GOT3 (cell line): ENCODE data around the gene SPEG.

Experiments used
- DNase-seq: peaks from one replicate; lab custom pipeline; 2025; ENCODE audit warnings: mixed read lengths; lab: John Stamatoyannopoulos, UW

The SPEG gene

DNA sequence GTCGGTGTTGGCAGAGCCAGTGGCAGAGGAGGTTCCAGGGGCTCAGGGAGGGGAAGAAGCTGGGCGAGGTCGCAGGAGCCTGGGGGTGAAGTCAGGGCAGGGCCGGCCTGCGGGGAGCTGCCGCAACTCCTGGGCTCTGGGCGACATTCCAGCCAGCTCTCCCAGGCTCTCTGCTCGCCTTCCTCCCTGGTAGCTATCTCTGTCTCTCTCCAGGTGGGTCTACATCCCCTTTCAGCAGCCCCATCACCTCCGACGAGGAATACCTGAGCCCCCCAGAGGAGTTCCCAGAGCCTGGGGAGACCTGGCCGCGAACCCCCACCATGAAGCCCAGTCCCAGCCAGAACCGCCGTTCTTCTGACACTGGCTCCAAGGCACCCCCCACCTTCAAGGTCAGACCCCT is 27.0 kb downstream of the SPEG start:
- no peak for DNase-seq

DNA sequence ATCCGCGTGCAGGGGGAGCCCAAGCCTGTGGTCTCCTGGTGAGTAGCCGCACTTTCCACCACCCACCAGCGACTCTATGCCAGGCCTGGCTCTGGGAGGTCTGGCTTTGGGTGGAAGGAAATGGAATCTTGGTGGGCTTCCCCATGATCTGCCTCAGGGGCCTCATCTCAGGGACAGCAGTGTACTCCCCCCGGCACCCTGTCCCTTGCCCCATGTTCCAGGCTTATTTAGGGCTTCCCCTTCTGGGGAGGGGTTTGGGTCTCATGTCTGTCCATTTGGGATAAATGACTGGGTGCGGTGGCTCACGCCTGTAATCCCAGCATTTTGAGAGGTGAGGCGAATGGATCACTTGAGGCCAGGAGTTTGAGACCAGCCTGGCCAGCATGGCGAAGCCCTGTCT is 27.7 kb downstream of the SPEG start:
- no peak for DNase-seq

DNA sequence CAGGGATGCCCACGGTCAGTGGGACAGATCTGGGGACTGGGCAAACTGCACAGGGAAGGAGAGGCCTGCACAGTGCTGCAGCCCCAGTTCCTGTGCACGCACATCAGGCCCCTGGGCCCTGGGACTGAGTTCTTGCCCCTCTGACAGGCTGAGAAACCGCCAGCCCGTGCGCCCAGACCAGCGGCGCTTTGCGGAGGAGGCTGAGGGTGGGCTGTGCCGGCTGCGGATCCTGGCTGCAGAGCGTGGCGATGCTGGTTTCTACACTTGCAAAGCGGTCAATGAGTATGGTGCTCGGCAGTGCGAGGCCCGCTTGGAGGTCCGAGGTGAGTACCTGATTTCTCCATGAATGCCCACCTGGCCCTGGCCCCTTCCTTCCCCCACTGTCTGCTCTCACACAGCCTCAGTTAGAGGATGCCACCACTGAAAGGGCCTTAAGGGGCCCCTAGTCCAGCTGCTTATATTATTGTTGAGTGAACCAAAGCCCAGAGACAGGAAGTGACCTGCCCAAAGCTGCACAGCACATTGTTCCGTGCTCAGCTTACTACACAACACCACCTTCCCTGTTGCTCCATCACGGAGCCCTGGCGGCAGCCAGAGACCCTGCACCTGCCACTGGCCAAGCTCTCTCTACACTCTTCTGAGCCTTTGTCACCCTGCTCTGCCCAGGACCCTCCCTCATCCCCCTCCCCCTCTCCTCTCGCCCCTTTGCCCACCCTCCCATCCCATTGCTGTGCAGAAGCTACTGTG is 29.8 kb downstream of the SPEG start:
- no peak for DNase-seq

DNA sequence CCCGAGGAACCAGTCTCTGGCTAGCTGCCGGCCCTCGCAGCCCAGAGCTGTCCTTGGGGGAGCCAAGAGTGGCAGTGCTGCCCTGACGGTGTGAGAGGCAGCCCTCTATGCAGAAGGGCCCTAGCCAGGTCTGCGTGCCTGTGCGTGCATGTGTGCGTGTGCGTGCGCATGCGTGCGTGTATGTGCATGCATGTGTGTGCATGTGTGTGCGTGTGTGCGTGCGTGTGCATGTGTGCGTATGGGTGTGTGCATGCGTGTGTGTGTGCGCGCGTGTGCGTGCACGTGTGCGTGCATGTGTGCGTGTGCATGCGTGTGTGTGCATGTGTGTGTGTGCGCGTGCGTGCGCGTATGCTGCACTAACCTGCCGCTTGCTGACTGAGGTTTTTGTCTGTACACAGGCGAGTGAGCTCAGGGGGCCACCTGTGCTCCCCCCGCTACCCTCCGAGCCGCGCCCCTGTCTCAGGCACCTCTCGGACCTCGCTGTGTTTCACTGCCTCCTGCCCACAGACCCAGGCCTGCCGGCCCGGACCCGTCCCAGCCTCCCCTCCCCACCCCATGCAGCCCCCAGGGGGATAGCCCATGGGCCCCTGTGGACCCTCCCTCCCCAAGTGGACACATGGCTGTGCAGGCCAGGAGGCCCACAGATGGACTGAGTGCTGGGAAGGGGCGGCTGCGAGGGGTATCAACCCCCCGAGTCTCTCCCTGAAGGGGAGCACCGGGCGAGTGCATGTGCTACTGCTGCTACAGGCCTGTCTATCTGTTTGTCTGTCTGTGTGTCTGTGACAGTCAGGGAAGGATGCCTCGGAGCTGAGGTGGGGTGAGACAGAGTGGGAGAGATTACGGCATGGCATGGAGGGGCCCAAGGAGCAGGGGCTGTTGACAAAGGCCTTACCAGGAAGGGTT is 31.3 kb downstream of the SPEG start:
- no peak for DNase-seq

DNA sequence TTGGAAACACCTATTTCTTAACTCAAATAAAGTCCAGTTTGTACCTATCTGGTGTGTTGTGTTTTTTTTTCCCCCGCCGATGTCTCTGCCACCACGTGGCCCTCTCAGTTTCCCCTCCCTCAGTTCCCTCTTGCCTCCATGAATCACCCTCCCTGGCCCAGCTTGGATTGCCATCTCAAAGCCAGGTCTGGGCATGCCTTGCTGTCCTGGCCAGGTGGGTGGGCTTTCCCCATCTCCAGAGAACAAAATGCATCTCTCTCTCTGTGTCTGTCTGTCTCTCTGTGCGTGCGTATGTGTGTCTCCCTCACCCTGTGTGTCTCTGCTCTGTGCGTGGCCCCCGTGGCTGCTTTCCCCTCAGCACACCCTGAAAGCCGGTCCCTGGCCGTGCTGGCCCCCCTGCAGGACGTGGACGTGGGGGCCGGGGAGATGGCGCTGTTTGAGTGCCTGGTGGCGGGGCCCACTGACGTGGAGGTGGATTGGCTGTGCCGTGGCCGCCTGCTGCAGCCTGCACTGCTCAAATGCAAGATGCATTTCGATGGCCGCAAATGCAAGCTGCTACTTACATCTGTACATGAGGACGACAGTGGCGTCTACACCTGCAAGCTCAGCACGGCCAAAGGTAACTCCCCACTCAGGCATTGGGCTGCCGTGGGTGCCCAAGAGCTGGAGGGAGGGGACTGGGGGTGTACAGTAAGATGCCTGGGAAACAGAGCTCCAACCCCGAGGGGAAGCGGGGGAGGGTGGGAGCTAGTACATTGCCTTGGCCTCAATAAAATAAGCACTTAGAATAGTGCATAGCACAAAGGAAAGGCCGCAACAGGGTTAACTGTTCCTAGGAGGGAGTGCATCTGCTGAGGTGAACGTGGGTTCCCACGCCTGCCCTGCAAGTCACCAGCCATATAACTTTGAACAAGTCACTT is 32.4 kb downstream of the SPEG start:
- DNase-seq: no peak

DNA sequence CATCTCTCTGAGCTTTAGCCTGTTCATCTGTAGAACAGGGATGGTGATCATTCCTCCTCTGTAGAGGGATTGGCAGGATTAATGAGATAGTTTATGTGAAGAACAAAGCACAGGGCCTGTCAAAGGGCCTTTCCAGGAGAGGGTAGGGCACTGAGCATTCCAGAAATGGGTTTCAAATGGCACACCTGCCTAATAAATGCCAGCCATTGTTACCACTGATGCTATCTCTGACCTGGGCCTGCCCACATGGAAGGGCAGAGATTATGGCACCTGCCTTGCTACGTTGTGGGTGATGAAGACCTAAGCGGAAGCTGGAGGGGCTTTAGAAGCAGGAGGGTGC is 33.1 kb downstream of the SPEG start:
- no peak for DNase-seq

DNA sequence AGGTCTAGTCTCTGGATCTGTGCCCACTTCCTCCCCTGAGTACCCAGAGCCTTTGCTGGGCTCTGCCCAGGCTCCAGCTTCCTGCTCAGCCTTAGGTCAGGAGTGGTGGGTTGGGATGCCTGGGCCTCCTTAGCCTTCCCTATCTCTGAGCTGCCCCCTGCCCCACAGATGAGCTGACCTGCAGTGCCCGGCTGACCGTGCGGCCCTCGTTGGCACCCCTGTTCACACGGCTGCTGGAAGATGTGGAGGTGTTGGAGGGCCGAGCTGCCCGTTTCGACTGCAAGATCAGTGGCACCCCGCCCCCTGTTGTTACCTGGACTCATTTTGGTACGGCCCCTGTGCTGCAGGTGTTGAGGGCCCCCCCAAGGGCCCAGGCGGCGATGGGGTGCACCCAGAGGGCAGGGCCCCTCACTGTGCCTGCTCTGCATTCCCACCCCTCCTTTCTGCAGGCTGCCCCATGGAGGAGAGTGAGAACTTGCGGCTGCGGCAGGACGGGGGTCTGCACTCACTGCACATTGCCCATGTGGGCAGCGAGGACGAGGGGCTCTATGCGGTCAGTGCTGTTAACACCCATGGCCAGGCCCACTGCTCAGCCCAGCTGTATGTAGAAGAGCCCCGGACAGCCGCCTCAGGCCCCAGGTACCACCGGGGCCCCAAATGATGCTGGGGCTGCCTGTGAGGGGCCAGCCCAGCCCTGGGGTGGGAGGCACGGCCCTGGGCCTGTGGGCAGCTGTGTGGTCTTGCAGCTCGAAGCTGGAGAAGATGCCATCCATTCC is 34.0 kb downstream of the SPEG start:
- no peak for DNase-seq

DNA sequence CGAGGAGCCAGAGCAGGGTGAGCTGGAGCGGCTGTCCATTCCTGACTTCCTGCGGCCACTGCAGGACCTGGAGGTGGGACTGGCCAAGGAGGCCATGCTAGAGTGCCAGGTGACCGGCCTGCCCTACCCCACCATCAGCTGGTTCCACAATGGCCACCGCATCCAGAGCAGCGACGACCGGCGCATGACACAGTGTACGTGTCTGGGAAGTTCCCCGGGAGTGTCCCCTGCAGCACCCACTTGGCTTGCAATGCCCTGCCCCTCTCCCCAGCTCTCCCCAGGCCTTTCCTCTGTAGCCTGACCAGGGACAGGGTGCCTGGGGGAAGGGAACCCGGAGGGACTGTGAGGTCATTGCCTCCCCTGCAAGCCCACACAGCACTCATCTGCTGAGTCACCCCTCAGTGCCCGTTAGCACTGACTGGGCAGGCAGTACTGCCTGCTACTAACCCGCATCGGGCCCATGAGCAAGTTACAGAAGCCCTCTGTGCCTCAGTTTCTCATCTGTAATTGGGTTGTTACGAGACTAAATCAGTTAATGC is 34.6 kb downstream of the SPEG start:
- no peak for DNase-seq

DNA sequence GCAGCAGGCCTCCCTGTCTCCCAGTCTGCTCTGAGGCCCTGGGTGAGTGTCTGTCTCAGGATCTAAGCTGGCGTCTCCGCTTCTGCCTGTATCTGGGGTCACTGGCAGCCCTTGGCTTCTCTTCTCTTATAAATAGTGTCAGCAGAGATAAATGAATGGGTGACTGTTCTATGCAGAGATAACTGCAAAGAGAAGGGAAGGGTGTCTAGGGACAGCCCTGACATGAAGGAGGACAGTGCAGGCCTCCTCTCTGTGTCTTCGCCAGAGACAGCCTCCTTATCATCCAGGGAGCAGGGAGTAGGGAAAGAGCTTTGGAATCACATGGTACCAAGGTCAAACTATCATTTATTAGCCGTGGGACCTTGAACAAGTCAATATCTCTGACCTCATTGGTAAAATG is 35.8 kb downstream of the SPEG start:
- no peak for DNase-seq

DNA sequence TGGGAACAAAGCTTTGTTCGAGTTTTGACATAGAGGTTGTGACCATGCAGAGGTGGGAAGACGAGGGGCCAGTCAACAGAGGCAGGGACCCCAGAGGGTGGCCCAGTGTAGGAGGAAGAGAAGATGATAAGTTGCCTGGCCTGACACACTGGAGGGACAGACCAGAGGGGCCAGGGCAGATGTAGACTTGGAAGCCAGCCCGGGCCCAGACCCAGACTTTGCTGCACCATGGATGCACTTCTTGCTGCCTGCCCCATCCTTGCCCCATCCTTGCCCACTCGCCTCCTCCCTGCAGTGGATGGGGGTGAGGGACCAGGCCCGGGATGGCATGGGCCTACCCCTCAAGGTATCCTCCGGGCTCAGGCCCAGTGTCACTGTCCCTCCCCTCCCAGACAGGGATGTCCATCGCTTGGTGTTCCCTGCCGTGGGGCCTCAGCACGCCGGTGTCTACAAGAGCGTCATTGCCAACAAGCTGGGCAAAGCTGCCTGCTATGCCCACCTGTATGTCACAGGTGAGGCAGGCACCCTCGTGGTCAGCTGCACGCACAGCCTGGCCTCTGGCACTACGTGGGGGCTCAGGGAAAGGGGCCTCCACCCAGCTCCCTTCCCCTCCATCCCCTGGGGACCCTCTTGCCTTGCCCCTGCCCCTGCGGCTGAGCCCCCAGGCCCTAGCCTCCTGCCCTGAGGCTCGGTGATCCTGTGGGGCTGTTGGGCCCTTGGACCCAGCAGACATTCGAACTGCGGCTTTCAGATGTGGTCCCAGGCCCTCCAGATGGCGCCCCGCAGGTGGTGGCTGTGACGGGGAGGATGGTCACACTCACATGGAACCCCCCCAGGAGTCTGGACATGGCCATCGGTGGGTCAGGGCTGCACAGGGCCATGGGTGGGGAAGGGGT is 37.1 kb downstream of the SPEG start:
- no peak for DNase-seq

DNA sequence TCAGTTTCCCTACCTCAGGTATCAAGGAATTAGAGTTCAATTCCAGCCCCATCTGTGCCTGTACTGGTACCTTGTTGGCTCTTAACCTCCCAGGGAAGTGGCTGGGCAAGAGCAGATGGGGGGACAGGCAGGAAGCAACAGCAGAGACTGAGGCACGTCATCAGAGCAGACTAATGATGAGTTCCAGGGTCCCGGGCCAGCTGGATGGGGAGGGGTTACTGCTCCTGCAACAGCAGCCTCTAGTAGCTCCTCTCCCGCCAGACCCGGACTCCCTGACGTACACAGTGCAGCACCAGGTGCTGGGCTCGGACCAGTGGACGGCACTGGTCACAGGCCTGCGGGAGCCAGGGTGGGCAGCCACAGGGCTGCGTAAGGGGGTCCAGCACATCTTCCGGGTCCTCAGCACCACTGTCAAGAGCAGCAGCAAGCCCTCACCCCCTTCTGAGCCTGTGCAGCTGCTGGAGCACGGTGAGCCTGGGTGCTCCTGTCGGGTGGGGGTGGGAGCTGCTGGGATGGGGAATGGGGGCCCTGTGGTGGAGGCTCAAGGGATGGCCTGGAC is 38.1 kb downstream of the SPEG start:
- no peak for DNase-seq

DNA sequence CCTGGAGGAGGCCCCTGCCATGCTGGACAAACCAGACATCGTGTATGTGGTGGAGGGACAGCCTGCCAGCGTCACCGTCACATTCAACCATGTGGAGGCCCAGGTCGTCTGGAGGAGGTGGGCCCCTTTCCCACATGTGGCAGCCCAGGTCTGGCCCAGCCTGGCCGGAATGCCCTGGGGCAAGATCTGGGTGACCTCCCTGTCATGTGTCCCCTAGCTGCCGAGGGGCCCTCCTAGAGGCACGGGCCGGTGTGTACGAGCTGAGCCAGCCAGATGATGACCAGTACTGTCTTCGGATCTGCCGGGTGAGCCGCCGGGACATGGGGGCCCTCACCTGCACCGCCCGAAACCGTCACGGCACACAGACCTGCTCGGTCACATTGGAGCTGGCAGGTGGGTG is 38.9 kb downstream of the SPEG start:
- DNase-seq: no peak

DNA sequence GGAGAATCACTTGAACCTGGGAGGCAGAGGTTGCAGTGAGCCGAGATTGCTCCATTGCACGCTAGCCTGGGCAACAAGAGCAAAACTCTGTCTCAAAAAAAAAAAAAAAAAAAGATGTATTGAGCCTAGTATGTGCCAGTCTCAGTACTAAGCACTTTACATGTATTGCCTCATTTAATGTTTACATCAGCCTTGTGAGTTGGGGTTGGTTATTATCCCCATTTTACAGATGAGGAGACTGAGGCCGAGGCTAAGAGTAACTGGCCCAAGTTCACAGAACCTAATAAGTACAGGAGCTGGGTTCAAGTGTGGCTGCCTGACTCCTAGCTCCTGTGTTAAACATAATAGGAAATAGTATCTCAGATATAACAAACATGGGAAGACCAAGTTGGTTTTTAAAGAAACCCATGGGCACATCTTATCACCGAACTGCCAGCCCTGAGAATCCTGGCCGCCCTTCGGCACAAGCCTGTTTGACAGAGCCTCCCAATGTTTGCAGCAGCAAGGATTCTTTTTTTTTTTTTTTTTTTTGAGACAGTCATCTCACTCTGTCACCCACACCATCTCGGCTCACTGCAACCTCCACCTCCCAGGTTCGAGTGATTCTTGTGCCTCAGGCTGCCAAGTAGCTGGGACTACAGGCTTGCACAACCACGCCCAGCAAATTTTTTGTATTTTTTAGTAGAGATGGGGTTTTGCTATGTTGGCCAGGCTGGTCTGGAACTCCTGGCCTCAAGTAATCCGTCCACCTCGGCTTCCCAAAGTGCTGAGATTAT is 39.8 kb downstream of the SPEG start:
- DNase-seq: no peak

DNA sequence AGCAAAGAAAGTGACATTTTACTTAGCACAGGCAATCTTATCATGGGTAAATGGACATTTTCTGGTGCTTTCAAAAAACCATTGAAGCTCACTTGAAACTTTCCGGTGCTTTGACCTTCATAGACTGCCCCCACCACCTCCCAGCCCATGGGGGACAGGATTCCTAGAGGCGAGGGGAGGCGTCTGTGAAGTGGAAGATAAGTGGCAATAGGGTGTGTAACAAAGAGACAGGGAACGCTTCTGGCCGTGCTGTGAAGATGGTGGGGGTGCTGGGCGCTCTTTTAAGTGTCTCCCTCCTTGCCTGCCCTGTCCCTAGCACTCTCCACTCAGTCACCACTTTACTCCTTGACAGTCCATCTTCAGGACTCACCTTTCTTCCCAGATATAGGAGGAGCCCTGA is 40.6 kb downstream of the SPEG start:
- no peak for DNase-seq

DNA sequence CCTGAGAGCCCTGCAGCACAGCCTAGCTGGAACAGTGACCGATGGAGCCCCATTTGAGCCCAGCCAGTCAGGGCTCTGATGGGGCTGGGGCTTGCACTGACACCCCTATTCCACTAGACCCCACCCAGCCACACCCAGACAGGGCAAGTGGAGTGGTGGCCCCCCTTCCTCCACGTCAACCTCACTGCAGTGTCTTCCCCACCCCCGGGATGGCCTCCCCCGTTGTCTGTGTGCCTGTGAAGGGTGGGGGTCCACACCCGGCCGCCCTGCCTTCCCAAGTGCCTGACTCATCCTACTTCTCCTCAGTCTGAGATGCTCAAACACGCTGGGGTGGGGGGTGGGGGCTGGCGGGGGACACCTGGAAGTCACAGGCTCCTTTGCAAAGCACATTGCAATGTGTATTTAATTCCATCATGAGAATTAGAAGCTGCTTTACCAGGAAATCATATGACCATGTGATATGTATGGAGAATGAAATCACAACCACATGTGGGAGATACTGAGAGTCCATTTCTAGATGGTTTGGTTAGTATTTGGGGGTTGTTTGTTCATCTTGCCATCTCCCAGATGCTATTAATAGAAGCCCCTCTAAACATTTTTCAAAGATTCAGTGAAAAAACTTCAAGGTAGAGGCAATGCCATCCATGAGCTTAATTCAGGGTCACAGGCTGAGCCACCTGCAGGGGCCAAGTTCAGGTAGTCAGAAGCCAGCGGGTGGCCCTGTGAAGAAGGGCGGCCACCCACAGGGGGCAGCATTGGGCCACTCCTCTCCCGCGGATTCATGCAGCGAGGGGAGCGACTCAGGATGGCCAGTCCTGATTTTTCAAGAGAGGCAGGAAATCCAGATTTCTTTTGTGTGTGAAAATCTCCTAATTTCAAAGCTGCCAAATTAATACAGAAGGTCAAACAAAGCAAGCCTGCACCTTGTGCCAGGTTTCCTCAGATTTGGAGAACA is 41.3 kb downstream of the SPEG start:
- DNase-seq: no peak

DNA sequence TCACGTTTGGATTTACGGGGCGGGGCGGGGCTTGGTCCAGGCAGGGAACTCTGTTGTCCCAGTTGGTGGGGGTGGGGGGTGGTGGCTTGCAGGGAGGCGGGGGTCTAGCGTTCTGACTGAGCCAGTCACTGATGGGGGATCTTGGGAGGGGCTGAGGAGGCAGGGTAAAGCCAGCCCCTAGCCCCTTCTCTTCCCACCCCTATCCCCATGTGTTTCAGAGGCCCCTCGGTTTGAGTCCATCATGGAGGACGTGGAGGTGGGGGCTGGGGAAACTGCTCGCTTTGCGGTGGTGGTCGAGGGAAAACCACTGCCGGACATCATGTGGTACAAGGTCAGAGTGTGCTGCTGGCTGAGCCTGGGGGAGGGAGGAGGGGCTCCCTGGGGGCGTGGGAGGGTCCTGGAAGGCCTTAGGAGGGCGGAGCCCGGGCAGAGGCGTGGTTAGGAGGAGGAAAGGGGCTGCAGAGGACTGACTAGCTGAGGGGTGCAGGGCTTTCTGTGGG is 42.1 kb downstream of the SPEG start:
- DNase-seq: no peak

DNA sequence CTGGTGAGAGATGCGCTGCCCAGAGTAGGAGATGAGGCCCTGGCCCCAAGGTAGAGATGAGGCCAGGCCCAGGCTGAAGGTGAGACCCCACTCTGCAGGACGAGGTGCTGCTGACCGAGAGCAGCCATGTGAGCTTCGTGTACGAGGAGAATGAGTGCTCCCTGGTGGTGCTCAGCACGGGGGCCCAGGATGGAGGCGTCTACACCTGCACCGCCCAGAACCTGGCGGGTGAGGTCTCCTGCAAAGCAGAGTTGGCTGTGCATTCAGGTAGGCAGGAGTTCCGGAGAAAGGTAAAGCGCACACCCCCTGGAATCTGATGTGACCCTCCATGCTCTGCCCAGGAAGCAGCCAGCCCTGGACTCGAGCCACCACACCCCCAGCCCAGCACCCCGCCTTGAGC is 42.5 kb downstream of the SPEG start:
- DNase-seq: no peak

DNA sequence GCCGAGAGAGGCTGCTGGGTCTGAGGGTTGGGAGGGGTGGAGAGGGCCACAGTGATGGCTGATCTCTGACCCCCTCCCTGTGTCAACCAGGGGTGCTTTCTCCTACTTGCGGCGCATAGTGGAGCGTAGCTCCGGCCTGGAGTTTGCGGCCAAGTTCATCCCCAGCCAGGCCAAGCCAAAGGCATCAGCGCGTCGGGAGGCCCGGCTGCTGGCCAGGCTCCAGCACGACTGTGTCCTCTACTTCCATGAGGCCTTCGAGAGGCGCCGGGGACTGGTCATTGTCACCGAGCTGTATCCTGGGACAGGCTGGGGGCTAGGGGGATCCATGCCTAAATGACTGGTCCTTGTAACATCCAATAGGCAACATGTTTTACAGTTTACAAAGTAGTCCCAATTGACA is 43.2 kb downstream of the SPEG start:
- no peak for DNase-seq
